Activated T-helper 2 cell treated with anti-CD3 and anti-CD28 coated beads, Interferon-gamma antibody, Interleukin-2, Interleukin-4, amounts not matched to agents 10 μg/mL and 5 μg/mL and 100 μg/mL, durations not matched to agents 14 hours and 24 hours and 36 hours (primary cell): Measurements from ENCODE around the gene DUSP22. TPM values are rescaled to one million over a fixed set of nuclear protein-coding genes. Genes with fewer than 3 reads are reported as not detected.

ENCODE experiments used
- DNase-seq: peaks from one replicate; pipeline ENCODE4 v3.0.0; 2021; ENCODE audit warnings: low spot score
- H3K27ac Mint-ChIP-seq: one replicate; pipeline ENCODE4 v1.8.0; 2021; ENCODE audit warnings: mixed read lengths
- H3K27me3 Mint-ChIP-seq: one replicate; pipeline ENCODE4 v1.8.0; 2021; ENCODE audit warnings: low read depth, mixed read lengths
- H3K36me3 Mint-ChIP-seq: one replicate; pipeline ENCODE4 v1.8.0; 2021; ENCODE audit warnings: low read depth, mixed read lengths
- H3K4me1 Mint-ChIP-seq: one replicate; pipeline ENCODE4 v1.8.0; 2021; ENCODE audit warnings: low read depth, mixed read lengths
- H3K4me3 Mint-ChIP-seq: one replicate; pipeline ENCODE4 v1.8.0; 2021; ENCODE audit warnings: low read depth, mild to moderate bottlenecking, moderate library complexity, mixed read lengths
- H3K9me3 Mint-ChIP-seq: one replicate; pipeline ENCODE4 v1.8.0; 2021; ENCODE audit warnings: mixed read lengths
- intact Hi-C: fragments of 100-400 bp; cut with micrococcal nuclease; formaldehyde crosslinking; loops from one replicate; pipeline ENCODE4 v1.15.1; 2023
- total RNA-seq: library from RNA; stranded (reverse); gene quantifications from 2 replicates; pipeline ENCODE4 v1.2.3, GENCODE V29; 2022

DUSP22 gene
- total RNA-seq, 1 donor from 2014 or later, result 27.5 TPM

- Mint-ChIP-seq H3K9me3 (no peaks in the 10 kb centered on the region), H3K27me3 (no peaks in the 10 kb centered on the region), H3K4me3 (peak within 1 kb of the TSS; percentile 95), H3K4me1 (peaks cover 36% of the 10 kb centered on the region), H3K36me3 (peaks cover 51% of the 10 kb centered on the region), H3K27ac (peak within 1 kb of the TSS; percentile 96)
- intact Hi-C loops, result loop anchor here (1.0 to 5.0 kb wide), 3 partner anchors 55 to 991 kb away; no protein-coding TSS in a partner anchor
- peak; percentile 70 for DNase-seq
These were observed 99.5 kb downstream of the DUSP22 start, which contains the start of gene IRF4 for GRCh38 chr6:391559-392440. IRF4 (plus strand) TSS chr6:391752; CDS start chr6:393153, 1,401 bp downstream.

GRCh38 chr6:392441-393390, 100.4 kb downstream of the DUSP22 start:
- Mint-ChIP-seq H3K27ac (peak overlapping the region; percentile 80), H3K36me3 (peaks cover 60% of the 10 kb centered on the region), H3K4me3 (peak overlapping the region; percentile 95), H3K9me3 (no peaks in the 10 kb centered on the region), H3K4me1 (peaks cover 45% of the 10 kb centered on the region), H3K27me3 (no peaks in the 10 kb centered on the region)
- intact Hi-C loops, result loop anchor here (5.0 kb wide), 1 partner anchor 990 kb away; no protein-coding TSS in a partner anchor
- DNase-seq, result peak; percentile 58

GRCh38 chr6:393391-394221, 101.3 kb downstream of the DUSP22 start:
- DNase-seq, result no peak
- peaks cover 69% of the 10 kb centered on the region for H3K36me3 Mint-ChIP-seq

GRCh38 chr6:394641-395289, 102.5 kb downstream of the DUSP22 start:
- Mint-ChIP-seq H3K36me3 (peaks cover 80% of the 10 kb centered on the region), H3K27ac (peak overlapping the region; percentile 92), H3K9me3 (no peaks in the 10 kb centered on the region), H3K4me3 (peak overlapping the region; percentile 93), H3K27me3 (no peaks in the 10 kb centered on the region), H3K4me1 (peaks cover 48% of the 10 kb centered on the region)
- DNase-seq, result no peak
- intact Hi-C loops, result loop anchor here (5.0 kb wide), 1 partner anchor 988 kb away; no protein-coding TSS in a partner anchor

More at GRCh38 chr6:393391-394221, 101.3 kb downstream of the DUSP22 start:
- H3K4me3 Mint-ChIP-seq, result peak overlapping the region; percentile 95
- peak overlapping the region; percentile 92 for H3K27ac Mint-ChIP-seq
- intact Hi-C loops, result loop anchor here (5.0 kb wide), 1 partner anchor 989 kb away; no protein-coding TSS in a partner anchor
- H3K27me3 Mint-ChIP-seq, result no peaks in the 10 kb centered on the region
- no peaks in the 10 kb centered on the region for H3K9me3 Mint-ChIP-seq
- peaks cover 48% of the 10 kb centered on the region for H3K4me1 Mint-ChIP-seq

GRCh38 chr6:395432-396125, 103.3 kb downstream of the DUSP22 start:
- intact Hi-C loops, result no loop called here
- Mint-ChIP-seq H3K9me3 (no peaks in the 10 kb centered on the region), H3K4me1 (peaks cover 48% of the 10 kb centered on the region)

GRCh38 chr6:396126-396520, 103.8 kb downstream of the DUSP22 start:
- intact Hi-C loops, result no loop called here
- peak overlapping the region; percentile 92 for H3K27ac Mint-ChIP-seq
- no peaks in the 10 kb centered on the region for H3K9me3 Mint-ChIP-seq
- no peak for DNase-seq
- H3K36me3 Mint-ChIP-seq, result peaks cover 91% of the 10 kb centered on the region
- H3K27me3 Mint-ChIP-seq, result no peaks in the 10 kb centered on the region
- peak overlapping the region; percentile 93 for H3K4me3 Mint-ChIP-seq
- H3K4me1 Mint-ChIP-seq, result peaks cover 51% of the 10 kb centered on the region

More at GRCh38 chr6:395432-396125, 103.3 kb downstream of the DUSP22 start:
- Mint-ChIP-seq H3K4me3 (peak overlapping the region; percentile 93), H3K36me3 (peaks cover 88% of the 10 kb centered on the region), H3K27me3 (no peaks in the 10 kb centered on the region), H3K27ac (peak overlapping the region; percentile 92)
- DNase-seq, result no peak

- Mint-ChIP-seq H3K36me3 (peaks cover 93% of the 10 kb centered on the region), H3K4me3 (peak overlapping the region; percentile 79), H3K27ac (peak overlapping the region; percentile 75), H3K9me3 (no peaks in the 10 kb centered on the region), H3K27me3 (no peaks in the 10 kb centered on the region), H3K4me1 (peaks cover 60% of the 10 kb centered on the region)
- intact Hi-C loops, result no loop called here
- DNase-seq, result no peak
These were observed 104.8 kb downstream of the DUSP22 start for GRCh38 chr6:397056-397455.

GRCh38 chr6:397604-398003, 105.3 kb downstream of the DUSP22 start:
- intact Hi-C loops, result loop anchor here (2.0 kb wide), 1 partner anchor 105 kb away; the partner anchor contains the start of gene DUSP22
- Mint-ChIP-seq H3K9me3 (no peaks in the 10 kb centered on the region), H3K4me1 (peaks cover 66% of the 10 kb centered on the region), H3K36me3 (peaks cover 93% of the 10 kb centered on the region), H3K27me3 (no peaks in the 10 kb centered on the region), H3K4me3 (peak overlapping the region; percentile 79), H3K27ac (peak overlapping the region; percentile 75)
- no peak for DNase-seq

- H3K4me3 Mint-ChIP-seq, result peak overlapping the region; percentile 79
- peak overlapping the region; percentile 75 for H3K27ac Mint-ChIP-seq
- no peaks in the 10 kb centered on the region for H3K9me3 Mint-ChIP-seq
- H3K4me1 Mint-ChIP-seq, result peaks cover 71% of the 10 kb centered on the region
- no peaks in the 10 kb centered on the region for H3K27me3 Mint-ChIP-seq
- no peak for DNase-seq
- H3K36me3 Mint-ChIP-seq, result peaks cover 93% of the 10 kb centered on the region
- intact Hi-C loops, result loop anchor here (2.0 kb wide), 1 partner anchor 105 kb away; the partner anchor contains the start of gene DUSP22
These were observed 105.8 kb downstream of the DUSP22 start for GRCh38 chr6:398065-398464.

- Mint-ChIP-seq H3K36me3 (peaks cover 95% of the 10 kb centered on the region), H3K27ac (peak overlapping the region; percentile 75), H3K9me3 (no peaks in the 10 kb centered on the region), H3K27me3 (no peaks in the 10 kb centered on the region), H3K4me1 (peaks cover 76% of the 10 kb centered on the region), H3K4me3 (peak overlapping the region; percentile 79)
- no peak for DNase-seq
- intact Hi-C loops, result loop anchor here (2.0 kb wide), 1 partner anchor 106 kb away; the partner anchor contains the start of gene DUSP22
These were observed 106.3 kb downstream of the DUSP22 start for GRCh38 chr6:398558-399078.
